ENCODE data around the gene HERPUD1.
"Not testable (repeated sequence)": the region's sequence is repeated elsewhere in the genome, so short reads cannot be mapped to it uniquely, and the experiment has no call there.

The HERPUD1 gene

GRCh38 chr16:56932721-56933619 is 1.0 kb downstream of the HERPUD1 start:
- peak overlapping the region; percentile 99 for H3K4me3 ChIP-seq (ENCODE audit: low read depth, low read length)
- DNase-seq (ENCODE audit: low read depth) = no peak

DNA sequence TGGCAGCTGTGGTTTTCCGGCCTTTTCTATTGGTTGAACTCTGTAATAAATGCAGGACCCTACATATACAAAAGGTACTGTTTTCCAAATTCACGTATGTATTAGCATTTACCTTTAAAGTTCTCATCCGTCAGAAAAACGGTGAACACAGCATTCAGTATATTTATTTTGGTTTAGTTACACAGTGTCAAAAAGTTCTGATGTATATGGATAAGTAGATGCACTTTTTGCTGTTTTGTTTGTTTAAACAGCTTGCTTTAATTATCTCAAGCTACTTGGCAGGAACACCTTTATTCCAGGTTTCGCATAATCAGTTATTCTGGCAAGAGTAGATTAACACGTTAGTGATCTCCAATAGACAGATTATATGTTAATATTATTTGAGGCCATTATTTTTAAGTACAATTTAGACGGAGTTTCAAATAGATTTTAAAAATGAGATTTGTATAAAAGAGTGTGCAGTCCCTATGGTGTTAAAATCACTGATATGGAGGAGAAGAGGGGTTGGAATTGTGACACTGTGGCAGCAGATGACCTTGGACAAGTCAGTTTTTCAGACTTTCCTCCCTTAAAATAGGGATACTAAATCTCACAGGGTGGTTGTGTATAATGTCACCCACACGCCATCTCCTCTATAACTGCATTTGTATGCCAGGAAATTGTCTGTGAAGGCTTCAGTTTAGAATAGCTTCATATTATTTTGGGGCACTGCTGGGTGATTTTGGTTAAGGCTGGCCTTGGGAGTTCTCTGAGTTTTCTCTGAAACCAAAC is 2.1 kb downstream of the HERPUD1 start:
- H3K4me3 ChIP-seq (ENCODE audit: low read depth, low read length) = peak overlapping the region; percentile 99
- DNase-seq (ENCODE audit: low read depth) = no peak

- DNase-seq (ENCODE audit: low read depth) = not testable (repeated sequence)
- peak overlapping the region; percentile 99 for H3K4me3 ChIP-seq (ENCODE audit: low read depth, low read length)
These were observed 2.7 kb downstream of the HERPUD1 start for GRCh38 chr16:56934599-56935145.

DNA sequence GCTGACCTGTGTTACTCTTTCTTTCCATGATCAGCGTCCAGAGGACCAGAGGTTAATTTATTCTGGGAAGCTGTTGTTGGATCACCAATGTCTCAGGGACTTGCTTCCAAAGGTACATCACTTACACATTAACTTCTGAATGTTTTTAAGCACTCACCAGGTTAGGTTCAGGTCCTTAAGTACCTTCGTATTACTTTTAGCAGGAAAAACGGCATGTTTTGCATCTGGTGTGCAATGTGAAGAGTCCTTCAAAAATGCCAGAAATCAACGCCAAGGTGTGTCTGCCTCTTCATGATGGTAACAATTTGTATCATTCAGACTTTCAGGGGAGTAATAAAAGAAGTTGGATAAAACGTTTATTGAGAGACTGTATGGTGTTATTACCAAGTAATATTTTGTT is 3.3 kb downstream of the HERPUD1 start:
- peak overlapping the region; percentile 99 for H3K4me3 ChIP-seq (ENCODE audit: low read depth, low read length)
- no peak for DNase-seq (ENCODE audit: low read depth)

GRCh38 chr16:56936491-56936890 is 4.5 kb downstream of the HERPUD1 start:
- peak overlapping the region; percentile 19 for H3K4me3 ChIP-seq (ENCODE audit: low read depth, low read length)
- DNase-seq (ENCODE audit: low read depth) = no peak

DNA sequence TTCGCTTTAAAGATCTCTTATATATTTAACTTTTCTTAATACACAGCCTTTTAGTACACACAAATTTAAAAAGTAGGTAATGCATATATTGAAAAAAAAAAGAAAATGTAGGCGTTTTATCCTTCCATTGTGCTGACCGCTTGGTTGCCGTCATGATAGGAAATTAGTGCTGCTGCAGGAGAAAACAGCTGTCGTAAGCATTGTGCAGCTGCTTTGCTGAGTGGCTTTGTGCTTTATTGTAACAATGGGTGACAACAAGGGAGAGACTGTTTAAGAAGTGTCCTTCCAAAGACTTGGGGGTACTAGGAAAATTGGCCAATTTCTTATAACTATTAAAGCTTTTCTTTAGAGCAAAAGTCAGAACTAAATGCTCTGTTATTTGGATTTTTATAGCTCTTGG is 5.0 kb downstream of the HERPUD1 start:
- peak overlapping the region; percentile 20 for H3K4me3 ChIP-seq (ENCODE audit: low read depth, low read length)
- DNase-seq (ENCODE audit: low read depth) = no peak

- DNase-seq (ENCODE audit: low read depth) = no peak
- H3K4me3 ChIP-seq (ENCODE audit: low read depth, low read length) = no peak overlapping the region
These were observed 6.9 kb downstream of the HERPUD1 start for GRCh38 chr16:56938664-56939513.

GRCh38 chr16:56939801-56940200 is 7.9 kb downstream of the HERPUD1 start:
- no peak for DNase-seq (ENCODE audit: low read depth)
- no peak overlapping the region for H3K4me3 ChIP-seq (ENCODE audit: low read depth, low read length)

GRCh38 chr16:56941092-56941491 is 9.2 kb downstream of the HERPUD1 start:
- no peak for DNase-seq (ENCODE audit: low read depth)
- no peak overlapping the region for H3K4me3 ChIP-seq (ENCODE audit: low read depth, low read length)

DNA sequence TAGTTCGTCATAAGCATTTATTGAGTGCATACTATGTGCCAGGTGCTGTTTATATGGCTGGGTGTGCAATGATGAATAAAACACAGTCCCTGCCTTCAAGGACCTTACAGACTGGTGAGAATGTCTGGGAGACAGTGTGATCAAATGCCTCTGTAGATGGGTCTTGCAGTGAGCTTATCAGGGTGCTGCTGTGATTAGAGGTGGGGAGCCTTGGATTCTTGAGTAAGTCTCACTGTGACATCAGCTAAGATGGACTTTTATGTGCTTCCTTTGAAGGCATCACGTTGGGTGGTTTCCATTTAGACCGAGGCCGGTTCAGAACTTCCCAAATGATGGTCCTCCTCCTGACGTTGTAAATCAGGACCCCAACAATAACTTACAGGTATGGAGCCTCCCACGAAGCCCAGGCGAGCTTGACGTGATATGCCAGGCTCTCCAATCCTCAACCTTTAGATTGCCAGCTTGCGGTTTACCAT is 10.0 kb downstream of the HERPUD1 start:
- no peak overlapping the region for H3K4me3 ChIP-seq (ENCODE audit: low read depth, low read length)
- no peak for DNase-seq (ENCODE audit: low read depth)

DNA sequence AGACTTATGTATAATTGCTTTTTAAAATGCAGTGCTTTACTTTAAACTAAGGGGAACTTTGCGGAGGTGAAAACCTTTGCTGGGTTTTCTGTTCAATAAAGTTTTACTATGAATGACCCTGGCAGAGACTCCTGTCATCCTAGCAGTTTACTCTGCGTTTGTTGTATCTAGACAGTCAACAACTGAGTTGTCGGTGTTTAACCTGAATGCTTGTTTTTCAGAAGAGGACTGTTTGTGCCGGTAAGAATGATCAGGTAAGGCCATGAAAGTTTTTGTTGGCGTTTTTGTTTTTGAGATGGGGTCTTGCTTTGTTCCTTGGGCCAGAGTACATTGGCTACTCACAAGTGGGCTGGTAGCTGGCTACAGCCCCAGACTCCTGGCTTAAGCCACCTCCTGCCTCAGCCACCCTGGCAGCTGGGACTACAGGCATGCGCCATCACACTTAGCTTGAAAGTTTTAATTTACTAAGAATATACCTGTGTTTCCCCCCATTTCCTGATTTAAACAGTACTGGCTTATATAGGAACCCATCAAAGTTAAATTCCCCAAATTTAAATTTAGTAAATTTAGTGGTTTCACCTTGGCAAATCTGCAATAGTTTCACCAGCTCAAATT is 11.9 kb downstream of the HERPUD1 start:
- no peak overlapping the region for H3K4me3 ChIP-seq (ENCODE audit: low read depth, low read length)
- no peak for DNase-seq (ENCODE audit: low read depth)

- DNase-seq (ENCODE audit: low read depth) = no peak
- H3K4me3 ChIP-seq (ENCODE audit: low read depth, low read length) = no peak overlapping the region
These were observed 13.3 kb downstream of the HERPUD1 start for GRCh38 chr16:56944954-56945839.

DNA sequence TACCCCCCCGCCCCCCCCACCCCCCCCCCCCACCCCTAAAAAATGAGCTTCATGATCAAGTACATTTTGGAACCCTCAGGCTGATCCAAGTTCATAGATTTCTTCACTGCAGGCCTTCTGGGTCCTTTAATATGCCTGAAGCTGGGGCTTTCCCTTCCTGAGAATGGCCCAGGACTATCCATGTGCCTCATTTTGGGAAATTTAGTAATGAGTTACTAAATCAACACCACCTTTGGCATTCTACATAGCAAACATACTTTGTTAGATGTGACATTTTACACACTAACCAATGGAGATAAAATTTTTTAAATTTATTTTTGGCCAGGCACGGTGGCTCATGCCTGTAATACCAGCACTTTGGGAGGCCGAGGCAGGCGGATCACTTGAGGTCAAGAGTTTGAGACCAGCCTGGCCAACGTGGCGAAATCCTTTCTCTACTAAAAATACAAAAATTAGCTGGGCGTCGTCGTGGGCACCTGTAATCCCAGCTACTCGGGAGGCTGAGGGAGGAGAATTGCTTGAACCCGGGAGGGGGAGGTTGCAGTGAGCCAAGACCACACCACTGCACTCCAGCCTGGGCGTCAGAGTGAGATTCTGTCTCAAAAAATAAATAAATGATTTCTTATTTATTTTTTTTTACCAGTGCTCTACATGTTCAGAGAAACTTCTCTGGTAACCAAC is 14.0 kb downstream of the HERPUD1 start:
- no peak for DNase-seq (ENCODE audit: low read depth)

GRCh38 chr16:56946767-56947603 is 15.0 kb downstream of the HERPUD1 start:
- DNase-seq (ENCODE audit: low read depth) = no peak
- H3K4me3 ChIP-seq (ENCODE audit: low read depth, low read length) = no peak overlapping the region

More for the DNA sequence above, 14.0 kb downstream of the HERPUD1 start:
- H3K4me3 ChIP-seq (ENCODE audit: low read depth, low read length) = no peak overlapping the region

DNA sequence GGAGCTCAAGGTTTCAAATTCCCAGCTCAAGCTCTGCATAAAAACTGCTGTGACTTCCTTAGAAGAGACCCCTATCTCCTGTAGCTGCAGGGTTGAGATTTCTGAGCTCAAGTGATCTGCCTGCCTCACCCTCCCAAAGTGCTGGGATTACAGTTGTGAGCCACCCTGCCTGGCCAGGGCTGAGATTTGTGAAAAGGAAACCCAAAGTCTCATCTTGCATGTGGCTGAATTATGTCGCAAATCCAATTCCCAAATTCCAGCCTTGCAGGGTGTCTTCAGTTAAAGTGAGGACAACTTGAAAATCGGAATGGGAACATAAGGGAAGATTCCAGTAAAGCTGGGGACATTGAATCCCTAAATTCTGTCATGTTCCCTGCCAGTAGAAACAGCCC is 15.7 kb downstream of the HERPUD1 start:
- no peak overlapping the region for H3K4me3 ChIP-seq (ENCODE audit: low read depth, low read length)

GRCh38 chr16:56948234-56948633 is 16.3 kb downstream of the HERPUD1 start:
- DNase-seq (ENCODE audit: low read depth) = no peak
- no peak overlapping the region for H3K4me3 ChIP-seq (ENCODE audit: low read depth, low read length)

More for the DNA sequence above, 15.7 kb downstream of the HERPUD1 start:
- DNase-seq (ENCODE audit: low read depth) = no peak

DNA sequence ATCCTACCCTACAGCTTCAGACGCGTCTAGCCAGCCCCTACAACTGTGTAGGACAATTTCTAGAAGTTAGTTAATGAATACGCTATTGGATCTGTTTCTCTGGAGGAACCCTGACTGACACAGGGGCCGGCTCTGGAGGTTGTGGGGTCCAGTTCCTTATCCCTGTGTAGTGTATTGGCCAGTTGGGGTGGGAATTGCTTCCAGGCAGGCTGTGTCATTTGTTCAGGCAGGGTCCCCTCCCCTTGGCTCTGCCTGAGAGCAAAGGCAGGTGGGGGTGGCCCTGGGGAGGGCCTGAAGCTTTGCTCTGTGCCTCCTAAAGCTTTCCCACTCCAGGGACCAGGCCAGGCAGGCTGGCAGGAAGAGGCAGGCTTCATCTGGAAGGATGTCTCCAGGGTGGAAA is 18.1 kb downstream of the HERPUD1 start:
- no peak overlapping the region for H3K4me3 ChIP-seq (ENCODE audit: low read depth, low read length)
- no peak for DNase-seq (ENCODE audit: low read depth)
